ENCODE data around the gene MED13L.
"Not testable (repeated sequence)": the region's sequence is repeated elsewhere in the genome, so short reads cannot be mapped to it uniquely, and the experiment has no call there.

- TF ChIP-seq, protein P1, sequence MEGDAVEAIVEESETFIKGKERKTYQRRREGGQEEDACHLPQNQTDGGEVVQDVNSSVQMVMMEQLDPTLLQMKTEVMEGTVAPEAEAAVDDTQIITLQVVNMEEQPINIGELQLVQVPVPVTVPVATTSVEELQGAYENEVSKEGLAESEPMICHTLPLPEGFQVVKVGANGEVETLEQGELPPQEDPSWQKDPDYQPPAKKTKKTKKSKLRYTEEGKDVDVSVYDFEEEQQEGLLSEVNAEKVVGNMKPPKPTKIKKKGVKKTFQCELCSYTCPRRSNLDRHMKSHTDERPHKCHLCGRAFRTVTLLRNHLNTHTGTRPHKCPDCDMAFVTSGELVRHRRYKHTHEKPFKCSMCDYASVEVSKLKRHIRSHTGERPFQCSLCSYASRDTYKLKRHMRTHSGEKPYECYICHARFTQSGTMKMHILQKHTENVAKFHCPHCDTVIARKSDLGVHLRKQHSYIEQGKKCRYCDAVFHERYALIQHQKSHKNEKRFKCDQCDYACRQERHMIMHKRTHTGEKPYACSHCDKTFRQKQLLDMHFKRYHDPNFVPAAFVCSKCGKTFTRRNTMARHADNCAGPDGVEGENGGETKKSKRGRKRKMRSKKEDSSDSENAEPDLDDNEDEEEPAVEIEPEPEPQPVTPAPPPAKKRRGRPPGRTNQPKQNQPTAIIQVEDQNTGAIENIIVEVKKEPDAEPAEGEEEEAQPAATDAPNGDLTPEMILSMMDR (IDR thresholded peaks at IDR 0.05), result not testable (repeated sequence)
- not testable (repeated sequence) for TF ChIP-seq EP300, POLR2A (IDR thresholded peaks at IDR 0.05)
These were observed 38.8 kb downstream of the MED13L start for GRCh38 chr12:116238570-116239119.
